ENCODE results near the gene JPT1.
A peak's percentile ranks its signal among the peaks of the same experiment; 100 is the strongest.

Gene JPT1

GRCh38 chr17:75126954-75127353, 27.4 kb downstream of the JPT1 start (continued):
- TF ChIP-seq, protein P1, sequence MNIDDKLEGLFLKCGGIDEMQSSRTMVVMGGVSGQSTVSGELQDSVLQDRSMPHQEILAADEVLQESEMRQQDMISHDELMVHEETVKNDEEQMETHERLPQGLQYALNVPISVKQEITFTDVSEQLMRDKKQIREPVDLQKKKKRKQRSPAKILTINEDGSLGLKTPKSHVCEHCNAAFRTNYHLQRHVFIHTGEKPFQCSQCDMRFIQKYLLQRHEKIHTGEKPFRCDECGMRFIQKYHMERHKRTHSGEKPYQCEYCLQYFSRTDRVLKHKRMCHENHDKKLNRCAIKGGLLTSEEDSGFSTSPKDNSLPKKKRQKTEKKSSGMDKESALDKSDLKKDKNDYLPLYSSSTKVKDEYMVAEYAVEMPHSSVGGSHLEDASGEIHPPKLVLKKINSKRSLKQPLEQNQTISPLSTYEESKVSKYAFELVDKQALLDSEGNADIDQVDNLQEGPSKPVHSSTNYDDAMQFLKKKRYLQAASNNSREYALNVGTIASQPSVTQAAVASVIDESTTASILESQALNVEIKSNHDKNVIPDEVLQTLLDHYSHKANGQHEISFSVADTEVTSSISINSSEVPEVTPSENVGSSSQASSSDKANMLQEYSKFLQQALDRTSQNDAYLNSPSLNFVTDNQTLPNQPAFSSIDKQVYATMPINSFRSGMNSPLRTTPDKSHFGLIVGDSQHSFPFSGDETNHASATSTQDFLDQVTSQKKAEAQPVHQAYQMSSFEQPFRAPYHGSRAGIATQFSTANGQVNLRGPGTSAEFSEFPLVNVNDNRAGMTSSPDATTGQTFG (tag by site-specific recombination; IDR thresholded peaks at IDR 0.05; ENCODE audit: borderline replicate concordance): no peak

DNA sequence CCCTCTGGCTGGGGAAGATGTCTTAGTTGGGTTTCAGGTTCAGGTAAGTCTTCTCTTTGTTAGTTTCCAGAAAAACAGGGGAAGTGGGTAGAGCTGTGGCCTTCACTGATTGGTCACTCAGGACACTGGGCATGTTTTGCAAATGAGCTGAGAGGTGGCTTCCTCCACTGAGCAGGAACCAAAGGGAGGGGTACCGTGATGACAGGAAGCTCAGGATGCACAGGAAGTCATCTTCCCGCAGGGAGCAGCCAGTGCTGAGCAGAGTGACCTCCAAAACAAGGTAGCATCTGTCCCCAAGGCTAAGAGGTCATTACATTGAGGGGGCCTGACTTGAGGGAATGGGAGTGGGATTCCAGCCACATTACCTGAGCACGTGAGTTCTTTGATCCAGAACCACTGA, 28.3 kb downstream of the JPT1 start:
- CTCF ChIA-PET: interaction anchor here (0.6 to 6.0 kb wide), 3 partner anchors 10 to 335 kb away, joined by 3 to 77 read pairs (median 3); no protein-coding TSS in a partner anchor
- Histone ChIP-seq H3K4me1 (ENCODE audit: control insufficient read depth, insufficient read depth, low read length) (0 out of 2 replicates have a peak, but pooled peaks cover 4% of the 10 kb centered on the region), H3K4me3 (ENCODE audit: low read depth, low read length) (no peak overlapping the region), H3K36me3 (ENCODE audit: control insufficient read depth in 2 of 2, insufficient read depth in 1 of 2, low read length in 2 of 2) (peaks cover 1 to 47% of the 10 kb centered on the region in 2 experiments; a peak in 2 of 3 replicates), H3K9me3 (ENCODE audit: control insufficient read depth, insufficient read depth, low read depth, low read length) (no peaks in the 10 kb centered on the region), H3K27ac (ENCODE audit: extremely low read depth, low read depth, low read length) (no peak overlapping the region)
- POLR2A ChIA-PET: interaction anchor here (0.6 to 3.1 kb wide), 4 partner anchors 10 to 729 kb away, joined by 3 to 8 read pairs (median 4); partner anchors contain the start of genes GGA3 and WBP2
- no peak for TF ChIP-seq SALL2 (tag by site-specific recombination; IDR thresholded peaks at IDR 0.05; ENCODE audit: borderline replicate concordance)
- no peak for TF ChIP-seq SP2 (tag by site-specific recombination; IDR thresholded peaks at IDR 0.05)
- no peak for TF ChIP-seq ZNF366 (tag by site-specific recombination; conservative IDR thresholded peaks at IDR 0.05)
- no peak for TF ChIP-seq ZNF530 (tag by site-specific recombination; IDR thresholded peaks at IDR 0.05; ENCODE audit: low read depth)
- TF ChIP-seq ZNF600 (tag by site-specific recombination; IDR thresholded peaks at IDR 0.05): peak; percentile 32; the same call in 1 of the 2 replicates
- no peak for TF ChIP-seq TCF7L2 (IDR thresholded peaks at IDR 0.05; ENCODE audit: borderline replicate concordance, low read depth, low read length)
- TF ChIP-seq ZNF610 (tag by site-specific recombination; IDR thresholded peaks at IDR 0.05; ENCODE audit: borderline replicate concordance): no peak
- TF ChIP-seq ZNF701 (tag by site-specific recombination; IDR thresholded peaks at IDR 0.05): no peak
- TF ChIP-seq, protein P2, sequence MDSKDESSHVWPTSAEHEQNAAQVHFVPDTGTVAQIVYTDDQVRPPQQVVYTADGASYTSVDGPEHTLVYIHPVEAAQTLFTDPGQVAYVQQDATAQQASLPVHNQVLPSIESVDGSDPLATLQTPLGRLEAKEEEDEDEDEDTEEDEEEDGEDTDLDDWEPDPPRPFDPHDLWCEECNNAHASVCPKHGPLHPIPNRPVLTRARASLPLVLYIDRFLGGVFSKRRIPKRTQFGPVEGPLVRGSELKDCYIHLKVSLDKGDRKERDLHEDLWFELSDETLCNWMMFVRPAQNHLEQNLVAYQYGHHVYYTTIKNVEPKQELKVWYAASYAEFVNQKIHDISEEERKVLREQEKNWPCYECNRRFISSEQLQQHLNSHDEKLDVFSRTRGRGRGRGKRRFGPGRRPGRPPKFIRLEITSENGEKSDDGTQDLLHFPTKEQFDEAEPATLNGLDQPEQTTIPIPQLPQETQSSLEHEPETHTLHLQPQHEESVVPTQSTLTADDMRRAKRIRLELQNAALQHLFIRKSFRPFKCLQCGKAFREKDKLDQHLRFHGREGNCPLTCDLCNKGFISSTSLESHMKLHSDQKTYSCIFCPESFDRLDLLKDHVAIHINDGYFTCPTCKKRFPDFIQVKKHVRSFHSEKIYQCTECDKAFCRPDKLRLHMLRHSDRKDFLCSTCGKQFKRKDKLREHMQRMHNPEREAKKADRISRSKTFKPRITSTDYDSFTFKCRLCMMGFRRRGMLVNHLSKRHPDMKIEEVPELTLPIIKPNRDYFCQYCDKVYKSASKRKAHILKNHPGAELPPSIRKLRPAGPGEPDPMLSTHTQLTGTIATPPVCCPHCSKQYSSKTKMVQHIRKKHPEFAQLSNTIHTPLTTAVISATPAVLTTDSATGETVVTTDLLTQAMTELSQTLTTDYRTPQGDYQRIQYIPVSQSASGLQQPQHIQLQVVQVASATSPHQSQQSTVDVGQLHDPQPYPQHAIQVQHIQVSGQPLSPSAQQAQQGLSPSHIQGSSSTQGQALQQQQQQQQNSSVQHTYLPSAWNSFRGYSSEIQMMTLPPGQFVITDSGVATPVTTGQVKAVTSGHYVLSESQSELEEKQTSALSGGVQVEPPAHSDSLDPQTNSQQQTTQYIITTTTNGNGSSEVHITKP (tag by site-specific recombination; IDR thresholded peaks at IDR 0.05): peak; percentile 64; the same call in 1 of the 2 replicates
- TF ChIP-seq GLI4 (tag by site-specific recombination; IDR thresholded peaks at IDR 0.05): no peak
- TF ChIP-seq HOXC10 (CRISPR knock-in tag; IDR thresholded peaks at IDR 0.05): no peak
- TF ChIP-seq, protein P3, sequence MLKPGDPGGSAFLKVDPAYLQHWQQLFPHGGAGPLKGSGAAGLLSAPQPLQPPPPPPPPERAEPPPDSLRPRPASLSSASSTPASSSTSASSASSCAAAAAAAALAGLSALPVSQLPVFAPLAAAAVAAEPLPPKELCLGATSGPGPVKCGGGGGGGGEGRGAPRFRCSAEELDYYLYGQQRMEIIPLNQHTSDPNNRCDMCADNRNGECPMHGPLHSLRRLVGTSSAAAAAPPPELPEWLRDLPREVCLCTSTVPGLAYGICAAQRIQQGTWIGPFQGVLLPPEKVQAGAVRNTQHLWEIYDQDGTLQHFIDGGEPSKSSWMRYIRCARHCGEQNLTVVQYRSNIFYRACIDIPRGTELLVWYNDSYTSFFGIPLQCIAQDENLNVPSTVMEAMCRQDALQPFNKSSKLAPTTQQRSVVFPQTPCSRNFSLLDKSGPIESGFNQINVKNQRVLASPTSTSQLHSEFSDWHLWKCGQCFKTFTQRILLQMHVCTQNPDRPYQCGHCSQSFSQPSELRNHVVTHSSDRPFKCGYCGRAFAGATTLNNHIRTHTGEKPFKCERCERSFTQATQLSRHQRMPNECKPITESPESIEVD (tag by site-specific recombination; IDR thresholded peaks at IDR 0.05): no peak
- no peak for TF ChIP-seq MEIS1 (CRISPR knock-in tag; IDR thresholded peaks at IDR 0.05; ENCODE audit: borderline replicate concordance)
- no peak for TF ChIP-seq INSM2 (tag by site-specific recombination; IDR thresholded peaks at IDR 0.05)
- no peak for TF ChIP-seq ZNF211 (tag by site-specific recombination; IDR thresholded peaks at IDR 0.05; ENCODE audit: low read depth)

Data from HEK293 (cell line).